ENCODE measurements around the gene HTR7. TPM values are rescaled to one million over a fixed set of nuclear protein-coding genes. Genes with fewer than 3 reads are reported as not detected.

HTR7 gene
- total RNA-seq, 2 donors from 2014 or later: 0.70 to 7.3 TPM

DNA sequence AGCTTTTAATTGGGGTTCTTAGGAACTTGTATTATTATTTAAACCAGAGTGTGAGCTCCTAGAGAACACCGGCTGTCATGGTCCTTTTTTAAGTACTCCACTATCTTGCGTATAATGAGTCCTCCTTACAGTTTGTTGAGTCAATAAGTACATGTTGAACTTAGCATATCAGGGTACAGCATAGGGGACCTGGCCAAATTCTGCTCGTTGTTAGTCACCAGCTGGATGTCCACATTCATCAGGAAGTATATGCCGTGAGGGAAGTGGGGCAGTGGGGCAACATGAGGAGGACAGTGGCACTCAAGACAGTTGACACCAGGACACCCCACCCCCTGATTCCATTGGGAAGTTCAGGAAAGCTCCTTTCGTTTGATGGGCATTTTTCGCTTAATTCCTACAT lies 30.5 kb upstream of the HTR7 start:
- peaks cover 55% of the 10 kb centered on the region for H3K36me3 Mint-ChIP-seq (ENCODE audit: low read depth)
- Histone ChIP-seq H3K9ac (ENCODE audit: extremely low read depth, low read length, poor library complexity, severe bottlenecking) (no peak overlapping the region), H3K4me1 (ENCODE audit: control insufficient read depth, insufficient read depth, low read length) (no peaks in the 10 kb centered on the region), H3K9me3 (ENCODE audit: control insufficient read depth, low read length) (no peaks in the 10 kb centered on the region), H3K27ac (ENCODE audit: low read depth, low read length) (no peak overlapping the region), H3K27me3 (ENCODE audit: control insufficient read depth, insufficient read depth, low read length, poor library complexity, severe bottlenecking) (no peaks in the 10 kb centered on the region), H3K36me3 (ENCODE audit: control insufficient read depth, insufficient read depth, low read length) (peaks cover 81% of the 10 kb centered on the region), H3K4me3 (ENCODE audit: low read length) (no peak overlapping the region)
- H3K27ac Mint-ChIP-seq: no peak overlapping the region
- no peak for DNase-seq
- no peaks in the 10 kb centered on the region for H3K27me3 Mint-ChIP-seq (ENCODE audit: insufficient read depth)
- TF ChIP-seq, protein P1, sequence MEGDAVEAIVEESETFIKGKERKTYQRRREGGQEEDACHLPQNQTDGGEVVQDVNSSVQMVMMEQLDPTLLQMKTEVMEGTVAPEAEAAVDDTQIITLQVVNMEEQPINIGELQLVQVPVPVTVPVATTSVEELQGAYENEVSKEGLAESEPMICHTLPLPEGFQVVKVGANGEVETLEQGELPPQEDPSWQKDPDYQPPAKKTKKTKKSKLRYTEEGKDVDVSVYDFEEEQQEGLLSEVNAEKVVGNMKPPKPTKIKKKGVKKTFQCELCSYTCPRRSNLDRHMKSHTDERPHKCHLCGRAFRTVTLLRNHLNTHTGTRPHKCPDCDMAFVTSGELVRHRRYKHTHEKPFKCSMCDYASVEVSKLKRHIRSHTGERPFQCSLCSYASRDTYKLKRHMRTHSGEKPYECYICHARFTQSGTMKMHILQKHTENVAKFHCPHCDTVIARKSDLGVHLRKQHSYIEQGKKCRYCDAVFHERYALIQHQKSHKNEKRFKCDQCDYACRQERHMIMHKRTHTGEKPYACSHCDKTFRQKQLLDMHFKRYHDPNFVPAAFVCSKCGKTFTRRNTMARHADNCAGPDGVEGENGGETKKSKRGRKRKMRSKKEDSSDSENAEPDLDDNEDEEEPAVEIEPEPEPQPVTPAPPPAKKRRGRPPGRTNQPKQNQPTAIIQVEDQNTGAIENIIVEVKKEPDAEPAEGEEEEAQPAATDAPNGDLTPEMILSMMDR (conservative IDR thresholded peaks at IDR 0.05): no peak
- 95% methylated on average over 4 of the region's 6 CpGs for WGBS, 2 experiments (ENCODE audit: insufficient coverage in 1 of 2, insufficient read length in 1 of 2)
- H3K9me3 Mint-ChIP-seq: no peaks in the 10 kb centered on the region
- H3K4me1 Mint-ChIP-seq: no peaks in the 10 kb centered on the region
- no peak overlapping the region for H3K4me3 Mint-ChIP-seq

DNA sequence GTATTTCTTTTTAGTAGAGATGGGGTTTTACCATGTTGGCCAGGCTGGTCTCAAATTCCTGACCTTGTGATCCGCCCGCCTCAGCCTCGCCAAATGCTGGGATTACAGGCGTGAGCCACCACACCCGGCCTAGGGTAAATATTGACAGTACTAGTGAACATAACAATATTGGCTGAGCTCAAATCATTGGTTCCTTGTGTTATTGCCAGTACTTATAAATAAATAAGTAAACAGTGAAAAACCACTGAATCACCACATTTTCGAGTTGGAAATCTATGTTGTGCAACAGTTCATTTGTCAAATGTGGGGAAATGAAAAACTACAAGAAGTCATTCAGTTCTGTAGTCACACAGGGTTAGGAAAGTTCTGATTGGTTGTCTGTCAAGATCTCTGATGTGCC lies 29.7 kb upstream of the HTR7 start:
- H3K4me3 Mint-ChIP-seq: no peak overlapping the region
- no peak overlapping the region for H3K27ac Mint-ChIP-seq
- Histone ChIP-seq H3K9ac (ENCODE audit: extremely low read depth, low read length, poor library complexity, severe bottlenecking) (no peak overlapping the region), H3K27me3 (ENCODE audit: control insufficient read depth, insufficient read depth, low read length, poor library complexity, severe bottlenecking) (no peaks in the 10 kb centered on the region), H3K9me3 (ENCODE audit: control insufficient read depth, low read length) (no peaks in the 10 kb centered on the region), H3K27ac (ENCODE audit: low read depth, low read length) (no peak overlapping the region), H3K4me3 (ENCODE audit: low read length) (no peak overlapping the region), H3K4me1 (ENCODE audit: control insufficient read depth, insufficient read depth, low read length) (no peaks in the 10 kb centered on the region), H3K36me3 (ENCODE audit: control insufficient read depth, insufficient read depth, low read length) (peaks cover 83% of the 10 kb centered on the region)
- no peaks in the 10 kb centered on the region for H3K27me3 Mint-ChIP-seq (ENCODE audit: insufficient read depth)
- no peaks in the 10 kb centered on the region for H3K9me3 Mint-ChIP-seq
- peaks cover 55% of the 10 kb centered on the region for H3K36me3 Mint-ChIP-seq (ENCODE audit: low read depth)
- no peaks in the 10 kb centered on the region for H3K4me1 Mint-ChIP-seq
- TF ChIP-seq, protein P1 (conservative IDR thresholded peaks at IDR 0.05): no peak
- DNase-seq: no peak
- 85 to 96% methylated on average over 5 to 6 of the region's 6 CpGs for WGBS, 2 experiments (ENCODE audit: insufficient coverage in 1 of 2, insufficient read length in 1 of 2)

DNA sequence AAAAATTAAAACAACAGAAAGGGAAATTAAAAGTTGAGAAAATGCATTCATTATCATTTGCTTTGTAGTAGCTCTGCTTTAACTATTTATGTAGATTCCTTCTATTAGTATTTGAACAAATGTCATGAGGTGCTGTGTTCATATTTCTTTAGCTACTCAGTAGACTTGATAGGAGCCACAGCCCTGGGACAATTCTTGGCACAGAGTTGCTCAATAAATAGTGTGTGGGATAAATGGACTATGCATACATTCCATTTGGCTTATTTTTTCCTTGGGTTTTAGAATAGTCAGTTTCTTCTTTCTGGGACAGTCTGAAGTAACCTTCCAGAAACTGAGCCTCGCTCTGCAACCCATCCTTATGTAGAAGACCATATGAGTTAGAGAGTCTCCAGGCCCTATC lies 27.3 kb upstream of the HTR7 start:
- TF ChIP-seq, protein P1 (conservative IDR thresholded peaks at IDR 0.05): no peak
- no peaks in the 10 kb centered on the region for H3K27me3 Mint-ChIP-seq (ENCODE audit: insufficient read depth)
- H3K4me3 Mint-ChIP-seq: no peak overlapping the region
- Histone ChIP-seq H3K36me3 (ENCODE audit: control insufficient read depth, insufficient read depth, low read length) (peaks cover 85% of the 10 kb centered on the region), H3K9me3 (ENCODE audit: control insufficient read depth, low read length) (no peaks in the 10 kb centered on the region), H3K27me3 (ENCODE audit: control insufficient read depth, insufficient read depth, low read length, poor library complexity, severe bottlenecking) (no peaks in the 10 kb centered on the region), H3K4me3 (ENCODE audit: low read length) (no peak overlapping the region), H3K27ac (ENCODE audit: low read depth, low read length) (no peak overlapping the region), H3K9ac (ENCODE audit: extremely low read depth, low read length, poor library complexity, severe bottlenecking) (no peak overlapping the region), H3K4me1 (ENCODE audit: control insufficient read depth, insufficient read depth, low read length) (no peaks in the 10 kb centered on the region)
- no peaks in the 10 kb centered on the region for H3K9me3 Mint-ChIP-seq
- peaks cover 57% of the 10 kb centered on the region for H3K36me3 Mint-ChIP-seq (ENCODE audit: low read depth)
- WGBS, 2 experiments (ENCODE audit: insufficient coverage in 1 of 2, insufficient read length in 1 of 2): 85% methylated on average over 1 of the region's 1 CpG; no CpG with 5 or more reads in 1 of the 2 experiments
- no peak overlapping the region for H3K27ac Mint-ChIP-seq
- DNase-seq: no peak
- no peaks in the 10 kb centered on the region for H3K4me1 Mint-ChIP-seq

Data from endodermal cell (in vitro differentiated cells).